ENCODE results near the gene ELMO1.

Gene ELMO1

DNA sequence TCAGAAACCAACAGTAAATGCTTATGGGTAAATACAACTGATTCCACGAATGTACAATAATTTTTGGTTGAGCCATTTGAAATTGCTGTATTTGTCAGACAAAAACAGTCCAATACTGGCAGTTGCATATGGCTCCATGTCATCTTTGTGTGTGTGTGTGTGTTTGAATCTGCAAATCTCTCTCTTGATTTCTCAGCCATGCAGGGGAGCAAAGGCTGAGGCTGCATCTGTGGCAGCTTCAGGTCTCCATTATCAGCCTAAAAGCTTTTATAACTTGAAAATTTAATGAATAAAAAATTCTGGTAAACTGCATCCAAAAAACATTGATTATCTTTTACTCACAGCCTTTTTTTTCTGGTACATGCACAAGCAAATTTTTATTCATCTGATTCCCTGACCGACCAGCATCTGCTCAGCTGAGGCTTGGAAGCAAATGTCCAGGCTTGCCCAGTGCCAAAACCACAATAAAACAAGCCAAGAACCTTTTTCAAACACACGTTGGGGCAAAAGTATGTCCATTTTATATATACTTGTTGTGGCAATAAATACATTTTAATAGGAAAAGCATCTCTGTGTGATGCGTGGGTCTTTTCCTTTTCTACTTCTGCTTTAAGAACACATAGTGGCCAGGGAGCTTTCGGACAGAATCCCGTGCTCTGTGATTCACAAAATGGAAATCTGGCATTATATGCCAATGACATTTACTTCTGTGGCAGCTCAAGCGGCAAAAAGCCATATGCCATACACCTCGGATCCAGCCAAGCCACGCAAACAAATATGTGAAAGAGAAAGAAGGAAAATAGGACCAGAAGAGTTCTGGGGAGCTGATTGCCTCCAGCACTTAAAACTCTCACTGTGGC lies 448.8 kb downstream of the ELMO1 start:
- H2AFZ ChIP-seq (ENCODE audit: low read depth, low read length): no peak overlapping the region
- H3K4me3 ChIP-seq (ENCODE audit: low read depth in 1 of 2, low read length in 2 of 2): no peak overlapping the region
- no peak overlapping the region for H3K9ac ChIP-seq (ENCODE audit: low read depth, low read length)
- H3K27me3 ChIP-seq (ENCODE audit: insufficient read depth, low read length, poor library complexity): no peaks in the 10 kb centered on the region
- peaks cover 6% of the 10 kb centered on the region; the same call in 1 of the 2 replicates for H3K36me3 ChIP-seq (ENCODE audit: insufficient read depth, low read length)
- no peaks in the 10 kb centered on the region for H3K79me2 ChIP-seq (ENCODE audit: insufficient read depth, low read length)
- H4K20me1 ChIP-seq (ENCODE audit: insufficient read depth, low read length): no peaks in the 10 kb centered on the region
- no peaks in the 10 kb centered on the region for H3K4me1 ChIP-seq (ENCODE audit: insufficient read depth, low read length)
- H3K4me2 ChIP-seq (ENCODE audit: insufficient read depth, low read length): no peak overlapping the region
- H3K27ac ChIP-seq (ENCODE audit: low read length): no peak overlapping the region
- ATAC-seq (ENCODE audit: insufficient read depth, low read depth) (no peak), DNase-seq (no peak)
- H3K9me3 ChIP-seq (ENCODE audit: insufficient read depth, low read length, severe bottlenecking): peaks cover 3% of the 10 kb centered on the region
- TF ChIP-seq, protein P1, sequence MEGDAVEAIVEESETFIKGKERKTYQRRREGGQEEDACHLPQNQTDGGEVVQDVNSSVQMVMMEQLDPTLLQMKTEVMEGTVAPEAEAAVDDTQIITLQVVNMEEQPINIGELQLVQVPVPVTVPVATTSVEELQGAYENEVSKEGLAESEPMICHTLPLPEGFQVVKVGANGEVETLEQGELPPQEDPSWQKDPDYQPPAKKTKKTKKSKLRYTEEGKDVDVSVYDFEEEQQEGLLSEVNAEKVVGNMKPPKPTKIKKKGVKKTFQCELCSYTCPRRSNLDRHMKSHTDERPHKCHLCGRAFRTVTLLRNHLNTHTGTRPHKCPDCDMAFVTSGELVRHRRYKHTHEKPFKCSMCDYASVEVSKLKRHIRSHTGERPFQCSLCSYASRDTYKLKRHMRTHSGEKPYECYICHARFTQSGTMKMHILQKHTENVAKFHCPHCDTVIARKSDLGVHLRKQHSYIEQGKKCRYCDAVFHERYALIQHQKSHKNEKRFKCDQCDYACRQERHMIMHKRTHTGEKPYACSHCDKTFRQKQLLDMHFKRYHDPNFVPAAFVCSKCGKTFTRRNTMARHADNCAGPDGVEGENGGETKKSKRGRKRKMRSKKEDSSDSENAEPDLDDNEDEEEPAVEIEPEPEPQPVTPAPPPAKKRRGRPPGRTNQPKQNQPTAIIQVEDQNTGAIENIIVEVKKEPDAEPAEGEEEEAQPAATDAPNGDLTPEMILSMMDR (IDR thresholded peaks at IDR 0.05; ENCODE audit: borderline replicate concordance, extremely low read depth, low read length, poor library complexity, severe bottlenecking): no peak
- TF ChIP-seq EZH2 (IDR thresholded peaks at IDR 0.05; ENCODE audit: borderline replicate concordance, low read depth, low read length, severe bottlenecking): no peak

DNA sequence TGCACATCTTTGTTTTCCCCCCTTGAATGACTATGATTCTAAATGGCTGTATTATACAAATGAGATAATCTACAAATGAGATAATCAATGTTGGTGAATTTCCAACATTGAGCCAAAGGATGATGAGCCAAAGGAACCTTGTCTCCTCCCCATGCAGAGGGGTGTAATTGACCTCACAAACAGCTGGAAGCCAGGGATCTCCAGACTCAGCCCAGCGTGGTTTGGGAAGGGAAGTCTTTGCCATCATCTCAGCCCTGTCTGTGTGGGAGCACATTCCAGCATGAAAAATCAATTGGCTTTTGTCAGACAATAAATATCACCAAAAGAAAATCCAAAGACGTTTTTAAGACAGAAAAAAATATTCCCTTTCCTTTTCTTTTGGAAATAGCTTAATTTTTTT lies 452.9 kb downstream of the ELMO1 start:
- DNase-seq (no peak), ATAC-seq (ENCODE audit: insufficient read depth, low read depth) (no peak)
- no peaks in the 10 kb centered on the region for H3K4me1 ChIP-seq (ENCODE audit: insufficient read depth, low read length)
- no peak overlapping the region for H3K27ac ChIP-seq (ENCODE audit: low read length)
- H3K4me2 ChIP-seq (ENCODE audit: insufficient read depth, low read length): no peak overlapping the region
- TF ChIP-seq, protein P1 (IDR thresholded peaks at IDR 0.05; ENCODE audit: borderline replicate concordance, extremely low read depth, low read length, poor library complexity, severe bottlenecking): no peak
- no peak for TF ChIP-seq EZH2 (IDR thresholded peaks at IDR 0.05; ENCODE audit: borderline replicate concordance, low read depth, low read length, severe bottlenecking)
- no peak overlapping the region for H3K4me3 ChIP-seq (ENCODE audit: low read depth in 1 of 2, low read length in 2 of 2)
- no peaks in the 10 kb centered on the region for H4K20me1 ChIP-seq (ENCODE audit: insufficient read depth, low read length)
- H2AFZ ChIP-seq (ENCODE audit: low read depth, low read length): no peak overlapping the region
- no peaks in the 10 kb centered on the region; the same call in 1 of the 2 replicates for H3K36me3 ChIP-seq (ENCODE audit: insufficient read depth, low read length)
- H3K79me2 ChIP-seq (ENCODE audit: insufficient read depth, low read length): no peaks in the 10 kb centered on the region
- no peaks in the 10 kb centered on the region for H3K9me3 ChIP-seq (ENCODE audit: insufficient read depth, low read length, severe bottlenecking)
- H3K9ac ChIP-seq (ENCODE audit: low read depth, low read length): no peak overlapping the region
- no peaks in the 10 kb centered on the region for H3K27me3 ChIP-seq (ENCODE audit: insufficient read depth, low read length, poor library complexity)

DNA sequence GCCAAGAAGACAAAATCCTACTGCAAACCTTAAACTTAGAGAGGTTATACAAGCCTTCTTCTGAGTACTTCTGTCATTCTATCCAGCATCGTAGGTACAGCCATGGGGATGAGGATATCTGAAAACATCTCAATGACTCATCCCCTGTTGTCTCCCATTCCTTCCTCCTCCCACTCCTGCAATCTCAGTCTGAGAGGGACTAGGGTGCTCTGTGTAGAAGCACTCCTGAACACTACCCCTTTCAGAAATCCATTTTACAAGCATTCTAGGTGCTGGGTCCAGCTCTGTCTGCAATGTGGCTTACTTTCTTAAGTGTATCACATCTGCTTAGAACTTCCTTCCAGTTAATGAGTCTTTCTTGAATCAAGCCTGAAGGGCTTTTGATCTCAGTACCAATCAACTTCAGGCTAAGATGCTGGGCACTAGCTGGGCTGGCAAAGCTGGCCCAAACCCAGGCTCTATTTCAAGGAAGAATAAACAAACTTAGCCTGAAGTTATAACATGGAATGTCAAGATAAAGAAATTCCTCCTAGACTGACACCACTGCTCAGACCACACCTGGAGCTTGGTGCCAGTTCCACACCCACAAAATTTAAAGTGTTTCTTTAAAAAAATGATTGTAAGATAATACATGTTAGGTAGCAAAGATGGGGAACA lies 454.1 kb downstream of the ELMO1 start:
- no peak overlapping the region for H3K4me3 ChIP-seq (ENCODE audit: low read depth in 1 of 2, low read length in 2 of 2)
- no peak overlapping the region for H3K27ac ChIP-seq (ENCODE audit: low read length)
- no peaks in the 10 kb centered on the region; the same call in 1 of the 2 replicates for H3K36me3 ChIP-seq (ENCODE audit: insufficient read depth, low read length)
- H2AFZ ChIP-seq (ENCODE audit: low read depth, low read length): no peak overlapping the region
- no peaks in the 10 kb centered on the region for H3K27me3 ChIP-seq (ENCODE audit: insufficient read depth, low read length, poor library complexity)
- TF ChIP-seq, protein P1 (IDR thresholded peaks at IDR 0.05; ENCODE audit: borderline replicate concordance, extremely low read depth, low read length, poor library complexity, severe bottlenecking): no peak
- no peak for TF ChIP-seq EZH2 (IDR thresholded peaks at IDR 0.05; ENCODE audit: borderline replicate concordance, low read depth, low read length, severe bottlenecking)
- no peaks in the 10 kb centered on the region for H3K79me2 ChIP-seq (ENCODE audit: insufficient read depth, low read length)
- H3K9me3 ChIP-seq (ENCODE audit: insufficient read depth, low read length, severe bottlenecking): no peaks in the 10 kb centered on the region
- no peak overlapping the region for H3K4me2 ChIP-seq (ENCODE audit: insufficient read depth, low read length)
- no peaks in the 10 kb centered on the region for H4K20me1 ChIP-seq (ENCODE audit: insufficient read depth, low read length)
- H3K9ac ChIP-seq (ENCODE audit: low read depth, low read length): no peak overlapping the region
- DNase-seq (no peak), ATAC-seq (ENCODE audit: insufficient read depth, low read depth) (no peak)
- no peaks in the 10 kb centered on the region for H3K4me1 ChIP-seq (ENCODE audit: insufficient read depth, low read length)

Data from DND-41 (cell line).